Stimulated activated CD4-positive, alpha-beta T cell treated with anti-CD3 and anti-CD28 coated beads, TNF-alpha, amount 100 ng/mL, for 4 hours (primary cell): ENCODE data around the gene ZNF521.

ENCODE experiments used
- DNase-seq, 3 experiments: peaks; one replicate each; pipeline ENCODE4 v3.0.0-alpha.2; 2020; ENCODE audit warnings: low read depth in 3 of 3

Gene ZNF521

DNA sequence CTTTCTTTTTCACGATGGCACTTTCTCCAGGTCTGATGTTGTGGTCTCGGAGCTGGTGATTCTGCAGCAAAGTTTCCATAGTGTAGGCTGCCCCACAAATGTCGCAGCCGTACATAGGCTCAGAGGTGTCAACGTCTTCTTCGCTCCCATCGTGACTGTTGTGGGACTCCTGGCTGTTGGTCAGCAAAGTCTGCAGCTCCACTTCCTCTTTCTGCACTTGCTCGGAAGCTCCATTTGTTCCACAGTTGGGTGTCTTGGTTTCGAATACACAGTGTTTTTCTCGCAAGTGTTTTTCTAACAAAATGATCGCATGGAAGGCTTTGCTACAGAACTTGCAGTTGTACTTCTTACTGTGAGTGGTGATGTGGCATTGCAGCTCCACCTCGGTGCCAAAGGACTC lies 126.8 kb downstream of the ZNF521 start:
- DNase-seq: no peak

- no peak for DNase-seq
Observed at GRCh38 chr18:25223899-25224886, 127.8 kb downstream of the ZNF521 start.

- DNase-seq: no peak
Observed at GRCh38 chr18:25223211-25223610, 128.8 kb downstream of the ZNF521 start.

- DNase-seq: no peak
Observed at GRCh38 chr18:25222648-25223047, 129.3 kb downstream of the ZNF521 start.

- DNase-seq: no peak
Observed at GRCh38 chr18:25210622-25211021, 141.3 kb downstream of the ZNF521 start.

- no peak for DNase-seq
Observed at GRCh38 chr18:25192065-25192464, 159.9 kb downstream of the ZNF521 start.

- no peak for DNase-seq
Observed at GRCh38 chr18:25190472-25190871, 161.5 kb downstream of the ZNF521 start.

DNA sequence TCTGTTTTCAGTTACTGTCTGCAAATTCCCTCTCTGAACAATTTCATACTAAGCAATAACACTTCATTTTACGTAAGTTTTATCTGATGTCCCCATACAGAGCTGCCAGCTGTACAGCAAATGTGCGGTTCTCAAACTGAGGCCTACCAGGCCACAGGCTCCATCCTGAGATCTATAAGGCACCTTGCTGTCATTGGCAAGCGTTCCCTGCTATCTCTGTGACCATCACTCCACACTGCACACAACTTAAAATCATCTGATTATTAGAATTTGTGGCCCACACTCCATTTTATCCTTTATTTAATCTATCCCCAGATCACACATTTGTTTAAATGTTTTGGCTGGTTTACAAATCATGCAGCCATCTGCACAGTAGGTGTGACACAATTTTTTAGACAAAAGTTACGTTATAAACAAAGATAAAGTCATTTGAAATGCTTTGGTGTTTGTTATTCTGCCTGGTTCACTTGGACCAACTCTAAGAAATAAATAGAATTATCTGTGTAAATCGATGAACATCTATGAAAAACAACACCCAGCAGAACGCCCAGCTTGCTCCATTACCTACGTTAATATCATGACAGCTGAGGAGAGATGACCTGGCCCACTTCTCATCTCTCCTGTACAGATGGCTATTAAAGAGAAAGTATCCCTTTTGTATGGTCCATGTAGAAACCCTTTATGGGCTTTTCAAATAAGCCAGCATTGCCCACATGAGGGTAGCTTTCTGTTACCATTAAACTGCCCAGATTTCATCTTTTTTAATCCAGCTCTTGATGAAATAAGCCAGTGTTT lies 162.4 kb downstream of the ZNF521 start:
- no peak for DNase-seq

DNA sequence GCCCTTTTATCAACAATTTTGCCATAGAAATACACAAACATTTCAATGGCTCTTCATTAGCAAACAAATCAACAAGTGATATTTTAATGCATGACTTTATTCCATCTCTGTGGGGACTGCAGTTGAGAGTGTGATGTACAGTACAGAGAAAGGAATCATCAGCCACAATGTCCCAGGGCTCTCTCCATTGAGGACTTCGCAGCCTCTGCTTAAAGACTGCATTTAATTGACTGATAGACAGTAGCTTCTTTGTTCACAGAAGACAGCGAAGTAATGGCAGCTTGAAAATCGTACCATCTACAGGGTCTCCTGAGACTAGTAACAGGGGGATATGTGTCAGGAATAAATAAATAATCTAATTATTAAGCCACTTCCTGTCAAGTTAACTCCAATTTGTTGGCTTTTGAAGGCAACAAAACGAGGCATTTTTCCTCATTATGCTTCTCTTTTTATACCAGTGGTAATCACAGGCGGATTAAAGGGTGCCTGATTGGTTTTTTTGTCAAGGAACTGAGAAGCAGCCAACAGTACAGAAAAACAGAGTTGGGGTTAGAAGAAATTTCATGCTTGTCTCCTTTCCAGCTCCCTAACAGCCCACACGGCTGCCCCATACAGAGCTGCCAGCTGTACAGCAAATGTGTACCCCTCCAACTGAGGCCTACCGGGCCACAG lies 164.3 kb downstream of the ZNF521 start:
- DNase-seq: no peak

GRCh38 chr18:25186871-25187270 lies 165.1 kb downstream of the ZNF521 start:
- DNase-seq: no peak

DNA sequence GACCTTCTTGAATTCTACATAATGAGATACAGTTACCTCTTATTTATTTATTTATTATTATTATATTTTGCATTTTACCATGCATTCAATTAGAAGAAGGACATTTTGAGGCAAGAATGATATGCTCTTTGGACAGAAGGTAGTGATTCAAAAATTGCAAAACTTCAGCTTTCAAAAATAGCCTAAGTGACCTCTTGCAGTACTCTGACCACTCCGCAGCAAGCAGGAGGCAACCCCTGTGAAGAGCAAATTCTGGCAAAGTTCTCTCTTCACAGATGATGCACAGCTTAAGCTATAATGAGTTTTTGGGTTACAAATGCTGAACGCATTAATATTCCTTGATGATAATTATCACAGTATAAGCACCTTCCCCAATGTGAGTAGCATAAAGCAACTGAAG lies 170.0 kb downstream of the ZNF521 start:
- no peak for DNase-seq

GRCh38 chr18:25181581-25181980 lies 170.4 kb downstream of the ZNF521 start:
- no peak for DNase-seq

DNA sequence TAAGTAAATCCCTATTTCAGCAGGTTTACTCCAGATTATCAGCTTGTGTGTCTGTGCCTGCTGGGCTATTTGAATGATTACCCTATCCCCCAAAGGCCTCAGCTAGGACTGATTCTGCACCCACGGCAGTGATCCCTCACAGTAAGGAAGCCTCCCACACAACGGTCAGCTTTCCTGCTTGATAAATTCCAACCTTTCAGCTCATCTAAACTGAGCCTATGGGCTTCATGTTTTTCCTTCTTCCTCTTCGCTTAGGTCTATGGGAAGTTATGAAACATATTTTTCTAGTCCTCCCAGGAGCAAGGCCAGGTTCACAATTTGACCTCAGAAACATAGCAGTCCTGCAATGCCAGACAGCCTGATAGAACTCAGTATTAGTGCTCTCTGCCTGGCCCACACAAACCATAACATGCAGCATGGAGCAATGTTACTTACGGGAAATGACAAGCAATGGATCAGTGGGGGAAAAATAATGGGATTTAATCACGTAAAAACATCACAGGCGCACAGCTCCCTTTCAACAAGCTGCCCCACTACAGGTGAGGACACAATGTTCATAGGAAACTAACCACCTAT lies 170.9 kb downstream of the ZNF521 start:
- DNase-seq: no peak

DNA sequence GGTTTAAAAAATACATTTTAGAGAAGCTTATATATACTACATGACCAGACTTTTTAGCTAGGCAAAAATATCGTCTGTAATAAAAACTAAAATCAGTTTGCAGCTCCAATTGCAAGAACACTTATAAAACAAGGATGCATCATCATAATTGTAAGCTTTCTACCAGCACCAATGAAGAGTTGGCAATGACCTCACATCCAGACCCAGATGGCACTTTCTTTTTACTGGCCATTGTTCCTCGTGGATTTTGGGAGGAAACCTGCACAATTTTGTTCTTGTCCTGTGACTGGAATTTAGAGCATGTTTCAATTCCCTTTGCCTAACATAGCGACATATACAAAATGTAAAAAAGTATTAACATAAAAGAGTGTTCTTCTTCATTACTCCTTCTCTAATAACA lies 174.3 kb downstream of the ZNF521 start:
- no peak for DNase-seq

- DNase-seq: no peak
Observed at GRCh38 chr18:25176518-25177042, 175.4 kb downstream of the ZNF521 start.

DNA sequence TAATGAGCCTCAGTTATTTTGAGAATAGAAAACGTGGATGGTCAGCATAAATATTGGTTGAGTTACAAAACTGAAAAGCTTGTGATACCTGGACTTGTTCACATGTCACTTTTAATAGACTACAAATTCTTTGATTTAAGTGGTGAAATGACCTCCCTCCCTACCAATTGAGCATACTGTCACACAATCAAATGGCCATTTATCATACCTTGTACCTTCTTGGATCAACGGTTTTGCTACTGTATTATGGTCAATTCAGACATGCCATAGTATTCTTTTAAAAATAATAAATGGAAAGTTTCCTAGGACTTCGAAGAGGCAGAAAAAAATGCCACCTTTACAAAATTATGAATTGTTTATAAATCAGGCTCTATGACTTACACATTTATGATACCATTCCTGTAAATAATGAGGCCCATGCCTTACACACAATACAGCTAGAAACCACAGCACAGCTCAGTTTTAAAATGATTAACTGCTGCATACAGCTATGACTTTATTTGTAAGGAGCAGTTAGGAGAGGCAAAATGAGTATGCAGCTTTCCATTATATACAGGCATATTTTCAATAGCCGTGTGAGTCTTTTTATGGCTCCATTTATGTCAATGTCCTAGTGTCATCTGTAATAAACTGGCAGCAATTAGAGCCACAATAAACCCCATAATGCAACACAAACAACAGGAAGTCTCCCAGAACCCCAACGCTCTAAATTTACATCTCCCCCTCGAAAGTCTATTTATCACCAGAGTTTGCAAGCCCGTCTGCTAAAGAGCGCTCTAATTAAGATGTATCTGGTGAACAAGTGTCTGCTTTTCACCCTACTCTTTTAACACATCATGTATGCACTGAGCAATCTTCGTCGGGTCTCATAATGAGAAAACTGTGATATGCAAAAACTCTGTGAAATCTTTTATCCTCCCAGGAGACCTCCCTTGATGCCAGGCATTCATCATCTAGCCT lies 176.1 kb downstream of the ZNF521 start:
- DNase-seq: no peak

DNA sequence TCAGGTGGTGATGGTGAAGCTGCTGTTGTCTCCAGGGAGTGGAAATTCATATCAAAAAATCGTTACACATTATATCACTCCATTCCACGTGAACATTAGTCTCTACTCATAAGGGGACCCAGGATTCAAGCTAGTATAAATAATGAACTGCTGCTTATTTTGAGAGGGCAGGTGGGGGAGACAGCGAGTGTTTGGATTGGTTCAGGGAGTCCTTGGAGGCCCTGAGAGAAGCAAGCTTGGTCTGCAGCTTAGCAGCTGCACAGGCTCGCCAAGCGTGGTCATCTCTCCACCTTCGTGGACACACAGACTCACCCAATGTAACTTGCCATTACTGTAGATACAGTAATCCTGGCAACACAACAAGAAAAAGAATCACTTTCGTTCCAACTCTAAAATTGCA lies 177.6 kb downstream of the ZNF521 start:
- no peak for DNase-seq

DNA sequence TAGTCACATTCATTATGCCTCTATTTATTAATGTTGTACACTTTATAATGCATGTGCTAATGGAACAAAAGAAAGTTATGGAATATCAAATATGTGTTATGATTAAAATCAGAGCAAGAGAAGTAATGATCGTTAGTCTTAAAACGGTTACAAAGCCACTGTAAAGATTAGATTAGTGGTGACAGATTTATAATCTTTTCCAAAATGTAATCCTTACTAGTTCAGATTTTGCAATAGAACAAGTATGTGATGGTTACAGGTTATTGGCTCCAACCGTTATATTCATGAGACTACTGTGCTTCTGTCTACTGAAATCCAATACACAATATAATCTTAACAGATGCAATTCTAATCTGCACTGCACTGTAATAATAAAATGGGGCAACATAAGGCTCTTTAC lies 180.6 kb downstream of the ZNF521 start:
- no peak for DNase-seq

DNA sequence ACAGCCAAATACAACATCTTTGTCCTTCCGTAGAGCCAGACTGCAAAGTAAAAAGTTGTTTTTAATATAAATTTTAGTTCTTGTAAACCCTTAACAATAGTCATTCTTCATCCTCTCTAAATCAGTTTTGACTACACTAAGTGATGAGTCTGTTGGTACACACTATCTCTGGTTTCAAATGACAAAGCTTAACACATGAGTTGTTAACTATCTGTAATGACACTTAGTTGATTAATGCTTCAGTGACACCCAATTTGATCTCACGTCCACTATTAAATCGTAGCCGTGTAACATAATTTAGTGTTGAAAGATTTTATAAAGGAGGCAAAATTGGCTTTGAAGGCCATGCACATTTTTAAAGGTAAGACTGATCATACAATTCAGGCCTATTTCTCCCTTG lies 181.6 kb downstream of the ZNF521 start:
- DNase-seq: no peak

GRCh38 chr18:25169701-25170100 lies 182.3 kb downstream of the ZNF521 start:
- DNase-seq: no peak
